Right cardiac atrium (tissue), 5 donors: ENCODE data around the gene AP5S1. TPM values are rescaled to one million over a fixed set of nuclear protein-coding genes. Genes with fewer than 3 reads are reported as not detected.
A peak's percentile ranks its signal among the peaks of the same experiment; 100 is the strongest.
"Not testable (repeated sequence)": the region's sequence is repeated elsewhere in the genome, so short reads cannot be mapped to it uniquely, and the experiment has no call there.

Source experiments
- ATAC-seq, 2 donors: fragments of 200-7000 bp; cut with Tn5 transposase; one replicate each; pipeline versions ENCODE4 v1.8.0 to v1.9.1; 2020; ENCODE audit warnings: moderate library complexity in 2 of 2, mild to moderate bottlenecking in 1 of 2
- DNase-seq, 3 donors: peaks; one replicate each; pipeline ENCODE4 v3.0.0-alpha.2; 2020
- H3K27ac ChIP-seq: one replicate; pipeline ENCODE4 v1.5.1; 2013; ENCODE audit warnings: mild to moderate bottlenecking, low read length, control low read depth, moderate library complexity
- H3K27me3 ChIP-seq: one replicate; pipeline ENCODE4 v1.6.1; 2013; ENCODE audit not compliant: control insufficient read depth, insufficient read depth
- H3K4me1 ChIP-seq: one replicate; pipeline ENCODE4 v1.6.1; 2013; ENCODE audit warnings: low read length; ENCODE audit not compliant: control insufficient read depth, insufficient read depth
- H3K4me3 ChIP-seq: one replicate; pipeline ENCODE4 v1.5.1; 2013; ENCODE audit warnings: low read length, control low read depth
- H3K9me3 ChIP-seq: one replicate; pipeline ENCODE4 v1.6.1; 2013; ENCODE audit warnings: low read length; ENCODE audit not compliant: control insufficient read depth
- WGBS: extraction: QIAGEN DNeasy Blood & Tissue Kit; methylation state at CpG from one replicate; pipeline ENCODE4 v1.1.7; 2013; 5-methylcytosine and 5-hydroxymethylcytosine counted together
- intact Hi-C, 4 donors: fragments of 100-400 bp; cut with DNase I; formaldehyde crosslinking; loops; one replicate each; pipeline versions ENCODE4 v1.11.0 to v1.14.0; 2022 to 2023
- polyA plus RNA-seq: library from polyadenylated mRNA; stranded (reverse); fragments of 200-250 nt; gene quantifications from one replicate; pipeline ENCODE4 v1.2.3, GENCODE V29; 2013
- total RNA-seq, 4 donors: library from RNA; stranded (reverse); fragmentation: NEBNext Ultra II Directional; extraction: Animal tissue kit (Norgen Biotek cat#: 25700); gene quantifications; one replicate each; pipeline ENCODE4 v1.2.1, GENCODE V29; 2021
- donor health status: healthy with polysubstance abuse.
- donor health status: DM: no; HTN: yes; CAD: no.
- donor health status: DM: no; HTN: no; CAD: no.
- donor health status: DM: no; HTN: yes; CAD: no; lungs with severe emphysema.
- donor health status: DM: yes; HTN: yes; CAD: no.

AP5S1 gene
- total and polyA plus RNA-seq, 5 donors, result 12.3 to 17.2 (median 12.6) TPM

DNA sequence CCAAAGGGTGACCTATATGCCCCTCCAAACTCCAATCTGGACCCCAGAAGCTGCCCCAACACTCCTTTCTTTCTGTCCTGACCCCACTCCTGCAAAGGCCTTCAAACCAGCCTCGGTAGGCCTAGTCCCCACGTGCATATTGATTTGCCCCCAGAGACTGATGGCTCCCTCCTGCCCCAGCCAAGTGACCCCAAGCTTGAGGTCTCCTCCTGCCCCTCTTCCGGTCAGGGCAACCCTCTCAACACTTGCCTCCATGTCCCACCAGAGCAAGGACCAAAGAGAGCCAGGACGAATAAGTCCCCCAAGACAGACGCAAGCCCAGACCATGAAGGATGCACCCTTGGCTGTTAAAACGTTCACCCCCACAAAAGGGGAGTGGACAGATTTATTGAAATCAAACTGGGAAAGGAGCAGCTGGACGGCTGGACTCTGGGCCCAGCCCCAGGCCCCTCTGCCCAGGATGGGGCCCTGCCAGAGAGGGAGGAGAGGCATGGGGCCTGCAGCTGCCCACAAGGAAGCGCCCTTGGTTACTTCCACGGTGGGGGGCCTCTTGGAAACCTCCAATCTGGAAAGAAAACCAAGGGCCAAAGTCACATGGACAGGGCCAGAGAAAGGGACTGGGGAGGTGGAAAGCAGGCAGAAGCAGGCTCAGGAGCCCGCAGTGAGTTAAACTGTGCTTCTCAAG lies 36.7 kb upstream of the AP5S1 start:
- Histone ChIP-seq H3K27me3 (no peaks in the 10 kb centered on the region), H3K4me3 (no peak overlapping the region), H3K4me1 (peaks cover 11% of the 10 kb centered on the region), H3K9me3 (no peaks in the 10 kb centered on the region), H3K27ac (no peak overlapping the region)
- no peak for ATAC-seq
- WGBS, result 64% methylated on average over 10 of the region's 10 CpGs
- intact Hi-C loops, result loop anchor here in 1 of 4 donors (2.0 kb wide), 1 partner anchor 37 kb away; the partner anchor contains the start of gene AP5S1
- peak in 2 of 3 donors; percentile 9 to 40 for DNase-seq

- intact Hi-C loops, result loop anchor here in 1 of 4 donors (2.0 kb wide), 1 partner anchor 36 kb away; the partner anchor contains the start of gene AP5S1
- 73% methylated on average over 17 of the region's 17 CpGs for WGBS
- H3K4me3 ChIP-seq, result no peak overlapping the region
- H3K27ac ChIP-seq, result no peak overlapping the region
- H3K9me3 ChIP-seq, result no peaks in the 10 kb centered on the region
- no peaks in the 10 kb centered on the region for H3K27me3 ChIP-seq
- DNase-seq (peak; percentile 25 to 66 (median 50)), ATAC-seq (no peak)
- peaks cover 11% of the 10 kb centered on the region for H3K4me1 ChIP-seq
Measured at GRCh38 chr20:3784216-3784853, 36.0 kb upstream of the AP5S1 start.

DNA sequence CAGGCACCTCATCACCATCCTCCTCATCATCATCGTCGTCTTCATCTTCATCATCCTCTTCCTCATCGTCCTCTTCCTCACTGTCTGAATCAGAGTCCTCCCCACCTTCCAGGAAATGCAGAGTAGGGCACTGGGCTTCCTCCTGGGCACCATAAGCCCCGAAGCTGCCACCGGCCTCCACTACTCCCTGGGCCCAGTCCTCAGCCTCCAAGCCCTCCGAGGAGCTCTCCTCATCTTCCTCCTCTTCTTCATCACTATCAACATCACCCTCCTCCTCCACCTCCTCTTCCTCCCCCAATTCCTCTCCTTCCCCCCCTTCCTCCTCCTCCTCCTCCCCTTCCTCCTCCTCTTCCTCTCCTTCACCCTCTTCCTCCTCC lies 35.5 kb upstream of the AP5S1 start:
- no peaks in the 10 kb centered on the region for H3K27me3 ChIP-seq
- H3K4me1 ChIP-seq, result peaks cover 11% of the 10 kb centered on the region
- H3K4me3 ChIP-seq, result no peak overlapping the region
- ATAC-seq (no peak), DNase-seq (no peak)
- H3K27ac ChIP-seq, result no peak overlapping the region
- 66% methylated on average over 6 of the region's 6 CpGs for WGBS
- no peaks in the 10 kb centered on the region for H3K9me3 ChIP-seq
- intact Hi-C loops, result loop anchor here in 3 of 4 donors (2.0 to 5.0 kb wide), 2 partner anchors 36 to 37 kb away; partner anchors contain the start of gene AP5S1 (in 3 of the 3)

- Histone ChIP-seq H3K4me1 (peaks cover 11% of the 10 kb centered on the region), H3K27ac (peak overlapping the region; percentile 65), H3K9me3 (no peaks in the 10 kb centered on the region), H3K27me3 (no peaks in the 10 kb centered on the region), H3K4me3 (peak overlapping the region; percentile 87)
- peak; percentile 1 to 9 for ATAC-seq
- 21% methylated on average over 79 of the region's 79 CpGs for WGBS
- DNase-seq, result peak; percentile 46 to 78 (median 77)
- intact Hi-C loops, result loop anchor here in 3 of 4 donors (2.0 to 5.0 kb wide), 2 partner anchors 35 to 37 kb away; partner anchors contain the start of gene AP5S1 (in 3 of the 3)
Measured at GRCh38 chr20:3785240-3786125, 34.9 kb upstream of the AP5S1 start.

DNA sequence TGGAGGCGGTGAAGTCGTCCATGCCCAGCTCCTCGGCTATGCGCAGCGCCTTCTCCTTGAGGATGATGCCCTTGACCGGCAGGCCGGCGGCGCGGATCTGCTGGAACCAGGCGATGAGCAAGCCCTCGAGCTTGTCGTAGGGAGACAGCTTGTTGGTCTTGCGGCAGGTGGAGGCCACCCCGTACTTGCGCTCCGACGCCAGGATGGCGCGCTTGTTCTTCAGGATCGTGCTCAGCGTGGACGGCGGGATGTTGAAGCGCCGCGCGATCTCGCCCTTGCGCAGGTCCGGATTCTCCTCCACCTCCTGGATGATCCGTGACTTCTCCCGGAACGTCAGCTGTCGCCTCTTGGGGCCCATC lies 34.2 kb upstream of the AP5S1 start:
- H3K27me3 ChIP-seq, result no peaks in the 10 kb centered on the region
- ATAC-seq (peak; percentile 4 to 9), DNase-seq (peak; percentile 52 to 85 (median 85))
- intact Hi-C loops, result loop anchor here in 2 of 4 donors (5.0 kb wide), 1 partner anchor 36 kb away; the partner anchor contains the start of gene AP5S1 (in 2 of the 2)
- H3K9me3 ChIP-seq, result no peaks in the 10 kb centered on the region
- WGBS, result under 1% methylated on average over 35 of the region's 35 CpGs
- peak overlapping the region; percentile 87 for H3K4me3 ChIP-seq
- H3K27ac ChIP-seq, result peak overlapping the region; percentile 65
- H3K4me1 ChIP-seq, result peaks cover 11% of the 10 kb centered on the region

- Histone ChIP-seq H3K27me3 (no peaks in the 10 kb centered on the region), H3K27ac (peak within 1 kb of the TSS; percentile 65), H3K4me1 (peaks cover 11% of the 10 kb centered on the region), H3K4me3 (peak within 1 kb of the TSS; percentile 87), H3K9me3 (no peaks in the 10 kb centered on the region)
- intact Hi-C loops, result loop anchor here in 2 of 4 donors (5.0 kb wide), 1 partner anchor 36 kb away; the partner anchor contains the start of gene AP5S1 (in 2 of the 2)
- 2% methylated on average over 70 of the region's 70 CpGs for WGBS
- peak; percentile 89 to 97 (median 97) for DNase-seq
- ATAC-seq, result peak; percentile 91 to 92
Measured at GRCh38 chr20:3786665-3787323, 33.6 kb upstream of the AP5S1 start, which contains the start of gene CENPB. Gene CENPB (minus strand): TSS chr20:3786740. CDS start chr20:3786483, 257 bp downstream.

GRCh38 chr20:3787324-3788014 lies 32.9 kb upstream of the AP5S1 start:
- ATAC-seq (no peak), DNase-seq (peak in 2 of 3 donors; percentile 12 to 30)
- H3K4me3 ChIP-seq, result peak overlapping the region; percentile 87
- no peaks in the 10 kb centered on the region for H3K9me3 ChIP-seq
- H3K27me3 ChIP-seq, result no peaks in the 10 kb centered on the region
- peaks cover 11% of the 10 kb centered on the region for H3K4me1 ChIP-seq
- 81% methylated on average over 5 of the region's 5 CpGs for WGBS
- no peak overlapping the region for H3K27ac ChIP-seq
- intact Hi-C loops, result loop anchor here in 2 of 4 donors (5.0 kb wide), 1 partner anchor 35 kb away; the partner anchor contains the start of gene AP5S1 (in 2 of the 2)

- no peaks in the 10 kb centered on the region for H3K27me3 ChIP-seq
- no peak overlapping the region for H3K27ac ChIP-seq
- peaks cover 11% of the 10 kb centered on the region for H3K4me1 ChIP-seq
- no peak overlapping the region for H3K4me3 ChIP-seq
- 63% methylated on average over 4 of the region's 4 CpGs for WGBS
- intact Hi-C loops, result loop anchor here in 2 of 4 donors (5.0 kb wide), 1 partner anchor 34 kb away; the partner anchor contains the start of gene AP5S1 (in 2 of the 2)
- DNase-seq (peak in 2 of 3 donors; percentile 7 to 32), ATAC-seq (no peak)
- no peaks in the 10 kb centered on the region for H3K9me3 ChIP-seq
Measured at GRCh38 chr20:3788685-3789155, 31.6 kb upstream of the AP5S1 start.

GRCh38 chr20:3789201-3789600 lies 31.1 kb upstream of the AP5S1 start:
- H3K27me3 ChIP-seq, ATAC-seq, H3K4me3 ChIP-seq, H3K27ac ChIP-seq, DNase-seq, H3K9me3 ChIP-seq: not testable (repeated sequence)
- 97% methylated on average over 4 of the region's 4 CpGs for WGBS
- H3K4me1 ChIP-seq, result peaks cover 11% of the 10 kb centered on the region
- intact Hi-C loops, result loop anchor here in 2 of 4 donors (5.0 kb wide), 1 partner anchor 33 kb away; the partner anchor contains the start of gene AP5S1 (in 2 of the 2)
